T follicular helper cell (primary cell): ENCODE measurements around the gene HMGCLL1.

Experiments
- DNase-seq: peaks from one replicate; pipeline ENCODE4 v3.0.0-alpha.2; 2020; ENCODE audit warnings: low read depth

The HMGCLL1 gene

GRCh38 chr6:55531496-55531895 lies 47.5 kb downstream of the HMGCLL1 start:
- DNase-seq: no peak

- no peak for DNase-seq
These were observed 48.1 kb downstream of the HMGCLL1 start for GRCh38 chr6:55530931-55531330.

GRCh38 chr6:55528624-55529023 lies 50.4 kb downstream of the HMGCLL1 start:
- no peak for DNase-seq

GRCh38 chr6:55524441-55524840 lies 54.6 kb downstream of the HMGCLL1 start:
- no peak for DNase-seq

GRCh38 chr6:55518529-55519060 lies 60.4 kb downstream of the HMGCLL1 start:
- no peak for DNase-seq

GRCh38 chr6:55516736-55517135 lies 62.3 kb downstream of the HMGCLL1 start:
- no peak for DNase-seq

- no peak for DNase-seq
These were observed 66.1 kb downstream of the HMGCLL1 start for GRCh38 chr6:55512904-55513303.

- DNase-seq: no peak
These were observed 67.7 kb downstream of the HMGCLL1 start for GRCh38 chr6:55511122-55511800.

GRCh38 chr6:55499591-55499990 lies 79.4 kb downstream of the HMGCLL1 start:
- no peak for DNase-seq

- DNase-seq: no peak
These were observed 81.3 kb downstream of the HMGCLL1 start for GRCh38 chr6:55497694-55498093.

GRCh38 chr6:55496201-55496600 lies 82.8 kb downstream of the HMGCLL1 start:
- DNase-seq: no peak

- DNase-seq: no peak
These were observed 83.7 kb downstream of the HMGCLL1 start for GRCh38 chr6:55495277-55495676.

- no peak for DNase-seq
These were observed 84.6 kb downstream of the HMGCLL1 start for GRCh38 chr6:55494411-55494810.

- DNase-seq: no peak
These were observed 86.7 kb downstream of the HMGCLL1 start for GRCh38 chr6:55492259-55492658.

GRCh38 chr6:55490871-55491270 lies 88.1 kb downstream of the HMGCLL1 start:
- no peak for DNase-seq

GRCh38 chr6:55474382-55474781 lies 104.6 kb downstream of the HMGCLL1 start:
- no peak for DNase-seq

- DNase-seq: no peak
These were observed 105.3 kb downstream of the HMGCLL1 start for GRCh38 chr6:55473722-55474121.

- no peak for DNase-seq
These were observed 109.0 kb downstream of the HMGCLL1 start for GRCh38 chr6:55469951-55470366.

GRCh38 chr6:55456016-55456415 lies 123.0 kb downstream of the HMGCLL1 start:
- no peak for DNase-seq

GRCh38 chr6:55450005-55450404 lies 129.0 kb downstream of the HMGCLL1 start:
- DNase-seq: no peak

GRCh38 chr6:55449225-55449624 lies 129.8 kb downstream of the HMGCLL1 start:
- DNase-seq: no peak

- no peak for DNase-seq
These were observed 130.5 kb downstream of the HMGCLL1 start for GRCh38 chr6:55448451-55448850.

- DNase-seq: no peak
These were observed 131.1 kb downstream of the HMGCLL1 start for GRCh38 chr6:55447891-55448290.

- no peak for DNase-seq
These were observed 133.3 kb downstream of the HMGCLL1 start for GRCh38 chr6:55445648-55446204.
